Activated T-helper 1 cell treated with Interleukin-2 at 50 U/mL for 16 hours (primary cell): ENCODE data around the gene STARD10.
A peak's percentile ranks its signal among the peaks of the same experiment; 100 is the strongest.
"Not testable (repeated sequence)": the region's sequence is repeated elsewhere in the genome, so short reads cannot be mapped to it uniquely, and the experiment has no call there.

Source experiments
- DNase-seq: peaks from one replicate; pipeline ENCODE4 v3.0.0-alpha.2; 2020; ENCODE audit warnings: low read depth

Gene STARD10

DNA sequence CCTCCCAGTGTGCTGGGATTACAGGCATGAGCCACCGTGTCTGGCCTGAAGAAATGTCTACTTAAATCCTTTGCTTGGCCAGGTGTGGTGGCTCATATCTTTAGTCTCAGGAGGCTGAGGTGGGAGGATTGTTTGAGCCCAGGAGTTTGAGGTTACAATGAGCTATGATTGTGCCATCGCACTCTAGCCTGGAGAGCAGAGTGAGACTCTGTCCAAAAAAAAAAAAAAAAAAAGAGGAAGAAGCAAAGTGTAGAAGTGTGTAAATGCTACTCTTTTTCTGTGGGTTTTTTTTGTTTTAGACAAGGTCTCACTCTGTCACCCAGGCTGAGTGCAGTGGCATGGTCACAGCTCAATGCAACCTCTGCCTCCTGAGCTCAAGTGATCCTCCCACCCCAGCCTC lies 13.9 kb upstream of the STARD10 start:
- no peak for DNase-seq

DNA sequence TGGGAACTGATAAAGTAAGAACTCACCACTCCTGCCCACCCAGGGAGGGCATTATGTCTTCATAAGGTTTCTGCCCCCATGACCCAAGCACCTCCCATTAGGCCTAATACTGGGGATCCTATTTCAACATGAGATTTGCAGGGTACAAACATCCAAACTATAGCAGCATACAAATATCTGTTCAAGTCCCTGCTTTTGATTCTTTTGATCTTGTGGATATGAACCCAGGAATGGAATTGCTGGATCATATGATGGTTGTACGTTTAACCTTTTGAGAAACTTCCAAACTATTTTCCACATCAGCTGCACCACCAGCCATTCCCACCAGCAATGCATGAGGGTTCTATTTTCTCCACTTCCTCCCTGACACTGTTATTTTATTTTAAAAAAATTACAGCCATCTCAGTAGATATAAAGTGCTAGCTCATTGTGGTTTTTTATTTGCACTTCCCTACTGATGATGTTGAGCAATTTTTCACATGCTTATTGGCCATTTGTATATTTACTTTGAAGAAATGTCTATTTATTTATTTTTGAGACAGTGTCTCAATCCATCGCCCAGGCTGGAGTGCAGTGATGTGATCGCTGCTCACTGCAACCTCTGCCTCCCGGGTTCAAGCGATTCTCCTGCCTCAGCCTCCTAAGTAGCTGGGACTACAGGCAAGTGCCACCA lies 13.3 kb upstream of the STARD10 start:
- DNase-seq = no peak

DNA sequence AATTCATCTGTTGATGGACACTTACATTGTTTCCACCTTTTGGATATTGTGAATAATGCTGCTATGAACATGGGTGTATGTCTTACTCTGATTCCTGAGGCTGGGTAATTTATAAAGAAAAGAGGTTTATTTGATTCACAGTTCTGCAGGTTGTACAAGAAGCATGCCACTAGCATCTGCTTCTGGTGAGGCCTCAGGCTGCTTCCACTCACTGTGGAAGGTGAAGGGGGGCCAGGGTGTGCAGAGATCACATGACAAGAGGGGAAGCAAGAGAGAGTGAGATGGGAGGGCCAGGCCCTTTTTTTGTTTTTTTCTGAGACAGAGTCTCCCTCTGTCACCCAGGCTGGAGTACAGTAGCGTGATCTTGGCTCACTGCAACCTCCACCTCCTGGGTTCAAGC lies 12.5 kb upstream of the STARD10 start:
- DNase-seq = not testable (repeated sequence)

DNA sequence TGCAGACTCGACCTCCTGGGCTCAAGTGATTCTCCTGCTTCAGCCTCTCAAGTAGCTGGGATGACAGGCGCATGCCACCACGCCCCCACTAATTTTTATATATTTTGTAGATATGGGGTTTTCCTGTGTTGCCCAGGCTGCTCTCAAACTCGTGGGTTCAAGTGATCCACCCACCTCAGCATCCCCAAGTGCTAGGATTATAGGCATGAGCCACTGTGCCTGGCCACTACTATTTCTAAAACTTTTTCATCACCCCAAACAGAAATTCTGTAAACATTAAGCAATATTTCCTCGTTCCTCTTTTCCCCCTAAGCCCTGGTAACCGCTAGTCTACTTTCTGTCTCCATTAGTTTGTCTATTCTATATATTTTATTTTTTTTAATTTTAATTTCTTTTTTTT lies 11.4 kb upstream of the STARD10 start:
- DNase-seq = no peak

DNA sequence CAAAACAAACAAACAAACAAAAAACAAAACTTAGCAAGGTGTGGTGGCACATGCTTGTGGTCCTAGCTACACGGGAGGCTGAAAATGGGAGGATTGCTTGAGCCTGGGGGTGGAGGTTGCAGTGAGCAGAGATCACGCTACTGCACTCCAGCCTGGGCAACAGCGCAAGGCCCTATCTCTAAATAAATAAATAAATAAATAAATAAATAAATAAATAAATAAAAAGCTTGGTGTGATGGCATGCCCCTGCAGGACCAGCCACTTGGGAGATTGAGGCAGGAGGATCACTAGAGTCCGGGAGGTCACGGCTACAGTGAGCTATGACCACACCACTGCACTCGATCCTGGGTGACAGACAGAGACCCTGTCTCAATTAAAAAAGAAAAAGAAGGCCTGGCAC lies 9.0 kb upstream of the STARD10 start:
- DNase-seq = no peak

DNA sequence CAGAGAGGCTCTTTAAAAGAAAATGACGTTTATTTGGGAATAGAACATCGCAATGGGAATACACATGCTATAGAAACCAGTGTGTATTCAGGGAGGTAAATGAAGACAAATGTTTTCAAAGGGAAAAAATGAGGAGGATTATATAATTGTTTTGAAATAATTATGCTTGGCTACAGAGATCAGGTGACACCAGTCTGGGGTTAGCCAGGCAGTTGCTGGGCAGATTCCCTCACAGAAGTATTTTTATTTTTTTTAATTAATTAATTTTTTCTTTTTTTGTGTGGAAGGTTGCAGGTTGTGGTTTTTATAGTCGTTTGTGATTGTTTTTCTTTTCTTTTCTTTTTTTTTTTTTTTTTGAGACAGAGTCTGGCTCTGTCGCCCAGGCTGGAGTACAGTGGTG lies 5.6 kb upstream of the STARD10 start:
- DNase-seq = no peak

DNA sequence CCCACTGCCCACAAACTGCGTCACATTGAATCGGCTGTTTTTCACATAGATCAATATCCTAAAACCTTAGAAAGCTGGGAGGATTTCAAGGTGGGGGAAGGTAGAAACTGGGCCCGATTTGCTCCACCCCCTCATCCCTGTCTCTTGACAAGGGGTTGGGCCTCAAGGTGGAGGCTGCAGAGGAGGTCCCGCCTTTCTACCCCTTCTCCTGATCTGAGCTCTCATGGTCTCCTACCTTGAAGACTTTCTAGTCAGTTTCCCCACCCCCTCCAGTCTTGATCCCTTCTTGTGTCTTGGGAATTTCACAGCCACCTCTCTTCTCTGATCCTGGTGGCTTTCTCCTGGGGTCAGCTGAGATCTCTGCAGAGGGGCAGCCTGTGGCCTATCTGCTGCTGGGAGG lies 4.5 kb upstream of the STARD10 start:
- DNase-seq = no peak

DNA sequence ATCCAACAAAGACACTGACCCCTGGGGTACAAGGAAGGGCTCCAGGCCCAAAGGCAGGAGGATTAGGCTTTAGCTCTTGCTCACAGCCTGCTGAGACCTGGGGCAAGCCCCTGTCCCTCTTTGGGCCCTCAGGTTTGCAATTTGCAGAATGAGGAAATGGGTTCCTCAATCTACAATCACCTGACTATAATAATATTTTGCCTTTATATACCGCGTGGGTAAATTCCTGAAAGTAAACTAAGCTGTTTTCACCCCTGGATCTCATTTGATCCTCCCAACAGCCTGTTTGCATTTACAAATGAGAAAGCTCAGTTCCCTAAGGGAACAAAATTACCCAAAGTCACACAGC lies 797 bp downstream of the STARD10 start:
- DNase-seq = no peak

DNA sequence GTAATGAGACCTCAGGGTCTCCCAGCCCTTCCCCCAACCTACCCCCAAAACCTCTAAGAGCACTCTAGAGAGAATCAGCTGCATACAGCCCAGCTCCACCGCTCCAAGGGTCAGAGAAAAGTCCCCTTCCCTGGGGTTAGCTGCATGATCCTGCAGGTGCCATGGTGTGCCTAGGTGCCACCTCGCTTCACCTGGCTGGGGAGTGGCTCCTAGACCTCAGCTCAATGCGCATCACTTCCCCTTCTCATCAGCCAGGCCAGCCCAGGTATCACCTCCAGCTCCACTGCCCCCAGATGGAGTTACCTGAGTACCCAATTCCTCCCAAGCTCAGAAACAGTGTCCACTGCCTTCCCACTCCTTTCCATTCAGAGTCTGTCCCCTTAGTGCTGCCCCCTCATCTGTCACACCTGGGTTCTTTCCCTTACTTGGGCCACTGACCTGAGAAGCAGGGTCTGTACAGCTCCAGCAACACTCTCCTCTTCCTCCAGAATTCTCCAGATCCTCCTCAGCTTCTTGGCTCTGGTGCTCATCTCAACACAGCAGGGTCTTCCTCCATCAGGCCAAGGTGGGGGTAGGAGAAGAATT lies 1.3 kb downstream of the STARD10 start:
- no peak for DNase-seq

DNA sequence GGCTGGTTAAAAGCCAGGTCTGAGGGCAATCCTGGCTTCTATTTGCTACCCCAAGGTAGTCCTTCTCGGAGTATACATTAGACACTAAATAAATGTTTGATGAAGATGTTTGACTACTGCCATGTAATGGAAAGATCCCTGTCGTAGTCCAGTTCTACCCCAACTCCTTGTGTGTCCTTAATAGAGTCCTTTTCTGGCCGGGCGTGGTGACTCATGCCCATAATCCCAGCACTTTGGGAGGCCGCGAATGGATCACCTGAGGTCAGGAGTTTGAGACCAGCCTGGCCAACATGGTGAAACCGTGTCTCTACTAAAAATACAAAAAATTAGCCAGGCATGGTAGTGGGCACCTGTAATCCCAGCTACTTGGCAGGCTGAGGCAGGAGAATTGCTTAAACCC lies 2.6 kb downstream of the STARD10 start:
- DNase-seq = not testable (repeated sequence)

DNA sequence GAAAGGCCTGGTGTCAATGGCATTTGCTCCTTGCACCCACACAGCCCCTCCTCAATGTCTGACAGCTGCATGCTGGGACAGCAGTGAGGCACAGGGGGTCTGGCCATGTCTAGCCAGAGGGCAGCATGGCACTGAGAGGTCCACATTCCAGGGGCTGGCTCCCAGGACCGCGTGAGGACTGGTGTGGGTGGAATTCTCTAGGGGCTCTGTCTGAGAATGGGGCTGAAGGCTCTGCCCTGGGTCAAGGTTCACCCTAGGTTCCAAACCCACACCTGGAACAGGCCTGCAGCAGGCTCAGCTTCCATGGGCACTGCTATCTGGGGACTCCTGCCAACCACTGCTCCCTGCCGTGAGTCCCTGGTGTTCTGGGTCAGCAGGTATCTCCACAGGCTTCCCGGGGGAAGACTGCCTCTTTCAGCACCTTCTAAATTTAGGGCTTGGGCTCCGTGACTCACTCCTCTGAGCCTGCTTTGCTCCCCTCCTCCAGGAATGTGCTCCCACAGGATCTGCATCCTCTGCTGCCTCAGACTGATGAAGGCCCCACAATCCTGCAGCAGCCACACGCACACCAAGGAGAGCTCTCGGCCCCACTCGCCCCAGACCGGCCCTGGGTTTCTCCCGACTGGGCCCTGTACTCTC lies 4.2 kb downstream of the STARD10 start:
- DNase-seq = no peak

DNA sequence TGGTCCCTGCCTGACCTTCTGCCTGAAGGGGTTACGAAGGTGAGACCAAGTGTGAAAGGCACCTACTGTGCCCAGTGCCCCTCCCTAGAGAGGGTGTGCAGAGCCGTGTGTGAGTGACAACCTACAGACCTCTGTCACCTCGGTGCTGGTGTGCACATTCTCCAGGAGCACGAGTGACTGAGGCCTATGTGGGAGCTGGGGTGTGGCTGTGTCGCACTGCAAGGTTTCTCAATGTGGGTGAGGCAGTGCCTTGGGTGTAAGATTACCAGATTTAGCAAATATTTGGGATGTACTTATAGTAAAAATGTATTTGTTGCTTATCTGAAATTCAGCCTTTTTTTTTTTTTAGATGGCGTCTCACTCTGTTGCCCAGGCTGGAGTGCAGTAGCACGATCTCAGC lies 5.6 kb downstream of the STARD10 start:
- DNase-seq = no peak

DNA sequence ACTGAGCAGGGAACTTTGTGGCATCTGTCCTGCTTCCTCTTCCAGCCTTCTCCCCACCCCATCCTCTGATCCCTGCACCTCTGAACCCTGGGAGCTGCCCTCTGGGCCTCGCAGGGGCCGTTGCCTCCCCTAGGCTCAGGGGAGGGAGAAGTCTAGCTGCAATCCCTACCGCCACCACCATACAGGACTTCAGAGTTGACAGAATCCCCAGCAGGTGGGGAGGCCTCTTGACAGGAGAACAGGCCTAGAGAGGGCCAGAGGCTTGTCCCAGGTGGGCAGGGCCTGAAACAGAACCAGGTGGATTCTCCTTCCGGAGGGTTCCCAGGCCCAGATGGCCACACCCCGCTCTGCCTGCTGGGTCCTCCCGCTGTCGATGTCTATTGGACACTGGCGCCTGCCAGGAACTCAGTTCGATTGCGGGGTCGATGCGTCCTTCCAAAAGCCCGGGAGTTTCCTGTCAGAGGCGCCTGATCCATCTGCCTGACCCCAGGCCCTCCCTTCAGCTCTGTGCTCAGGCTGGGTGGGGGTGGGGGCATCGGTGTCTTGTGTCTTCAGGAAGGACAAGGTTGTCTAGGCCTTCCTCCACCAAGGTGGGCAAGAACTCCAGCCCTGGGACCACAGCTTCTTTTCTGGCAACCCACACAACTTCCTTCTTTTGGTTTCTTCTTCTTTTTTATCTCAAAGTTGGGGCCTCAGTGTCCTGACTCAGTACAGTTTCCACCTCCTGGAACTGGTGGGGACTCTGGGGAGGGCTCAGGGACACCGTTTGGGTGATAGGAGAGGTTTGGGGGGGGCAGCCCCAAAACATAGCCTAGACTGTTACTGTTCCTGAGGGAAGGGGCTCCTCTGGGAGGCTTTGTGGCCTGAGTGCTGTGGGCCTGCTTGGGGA lies 6.4 kb downstream of the STARD10 start:
- DNase-seq = no peak

DNA sequence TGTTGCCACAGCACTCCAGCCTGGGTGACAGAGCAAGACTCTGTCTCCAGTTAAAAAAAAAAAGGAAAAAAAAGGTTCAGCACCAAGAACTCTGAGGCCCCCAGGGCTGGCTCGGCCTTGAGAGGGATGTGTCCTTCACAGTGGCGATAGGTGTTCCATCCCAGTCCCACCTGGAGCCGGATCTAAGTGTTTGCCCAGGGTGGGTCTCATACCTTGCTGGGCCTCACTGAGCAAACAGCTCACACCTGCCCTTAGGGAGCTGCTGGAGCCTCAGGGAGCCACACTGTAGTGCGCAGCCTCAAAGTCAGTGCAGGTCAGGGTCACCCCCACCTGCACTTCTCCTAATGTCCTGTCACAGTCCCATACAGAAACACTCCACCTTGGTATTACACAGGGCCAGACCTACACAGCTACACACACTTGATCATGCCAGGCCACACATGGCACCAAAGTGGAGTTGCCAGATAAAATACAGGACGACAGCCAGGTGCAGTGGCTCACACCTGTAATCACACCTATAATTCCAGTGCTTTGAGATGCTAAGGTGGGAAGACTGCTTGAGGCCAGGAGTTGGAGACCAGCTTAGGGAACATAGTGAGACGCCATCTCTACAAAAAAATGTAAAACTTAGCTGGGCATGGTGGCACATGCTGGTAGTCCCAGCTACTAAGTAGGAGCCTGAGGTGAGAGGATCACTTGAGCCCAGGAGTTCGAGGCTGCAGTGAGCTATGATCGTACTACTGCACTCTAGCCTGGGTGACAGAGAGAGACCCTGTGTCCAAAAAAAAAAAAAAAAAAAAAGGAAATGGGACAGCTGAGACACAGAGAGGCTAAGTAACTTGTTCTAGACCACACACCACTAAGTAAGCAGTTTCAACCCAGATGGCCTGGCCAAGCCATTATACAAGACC lies 7.3 kb downstream of the STARD10 start:
- no peak for DNase-seq

DNA sequence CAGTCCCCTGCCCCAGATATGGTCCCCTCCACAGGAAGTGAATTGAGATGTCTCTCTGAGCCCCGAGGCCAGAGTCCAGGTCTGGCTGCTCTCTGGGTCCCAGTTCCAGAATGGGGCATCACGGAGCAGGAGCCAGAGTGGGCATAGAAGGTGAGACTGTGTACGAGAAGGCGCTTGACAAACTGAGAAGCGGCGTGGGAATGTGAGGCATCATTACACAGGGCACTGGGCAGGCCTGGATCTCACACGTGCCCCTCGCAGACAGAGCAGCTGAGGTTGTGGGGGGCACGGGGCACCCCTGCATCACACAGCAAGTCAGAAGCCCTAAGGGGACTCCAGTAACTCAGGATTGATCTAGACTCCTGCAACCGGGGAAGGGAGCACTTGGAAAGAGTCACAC lies 9.2 kb downstream of the STARD10 start:
- no peak for DNase-seq

DNA sequence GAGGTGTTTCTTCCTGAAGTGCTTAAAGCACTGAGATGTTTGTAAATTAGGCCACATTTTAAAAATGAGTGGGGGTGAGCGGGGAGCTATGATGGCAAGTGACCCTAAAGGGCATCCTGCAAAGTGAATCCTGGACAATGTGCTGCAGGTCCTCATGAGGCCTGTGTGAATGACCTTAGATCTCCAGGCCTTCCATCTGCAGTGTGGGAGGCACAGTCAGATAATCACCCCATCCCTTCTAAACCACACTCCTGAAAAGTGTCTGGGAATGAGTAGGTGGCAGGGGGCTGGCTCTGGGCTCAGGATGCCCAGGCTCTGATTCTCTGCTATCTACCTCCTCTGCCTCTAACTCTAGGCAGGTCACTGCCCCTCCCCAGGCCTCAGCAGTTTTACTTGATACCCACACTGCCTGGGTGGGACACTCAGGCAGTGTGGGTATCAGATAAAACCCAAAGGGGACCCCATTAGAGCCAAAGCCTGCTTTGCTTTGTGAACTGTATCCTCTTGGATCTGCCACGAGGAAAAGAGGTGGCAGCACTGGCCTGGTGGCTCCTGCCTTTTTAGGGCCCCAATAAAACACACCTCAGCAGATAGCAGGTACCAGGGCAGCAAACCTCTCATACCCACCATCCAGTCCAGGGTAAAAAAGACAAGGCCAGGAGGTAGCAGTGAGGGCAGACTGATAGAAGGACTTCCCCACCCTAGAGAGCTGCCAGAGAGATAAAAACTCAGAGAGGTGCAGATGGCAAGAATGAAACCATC lies 10.5 kb downstream of the STARD10 start:
- DNase-seq = no peak

DNA sequence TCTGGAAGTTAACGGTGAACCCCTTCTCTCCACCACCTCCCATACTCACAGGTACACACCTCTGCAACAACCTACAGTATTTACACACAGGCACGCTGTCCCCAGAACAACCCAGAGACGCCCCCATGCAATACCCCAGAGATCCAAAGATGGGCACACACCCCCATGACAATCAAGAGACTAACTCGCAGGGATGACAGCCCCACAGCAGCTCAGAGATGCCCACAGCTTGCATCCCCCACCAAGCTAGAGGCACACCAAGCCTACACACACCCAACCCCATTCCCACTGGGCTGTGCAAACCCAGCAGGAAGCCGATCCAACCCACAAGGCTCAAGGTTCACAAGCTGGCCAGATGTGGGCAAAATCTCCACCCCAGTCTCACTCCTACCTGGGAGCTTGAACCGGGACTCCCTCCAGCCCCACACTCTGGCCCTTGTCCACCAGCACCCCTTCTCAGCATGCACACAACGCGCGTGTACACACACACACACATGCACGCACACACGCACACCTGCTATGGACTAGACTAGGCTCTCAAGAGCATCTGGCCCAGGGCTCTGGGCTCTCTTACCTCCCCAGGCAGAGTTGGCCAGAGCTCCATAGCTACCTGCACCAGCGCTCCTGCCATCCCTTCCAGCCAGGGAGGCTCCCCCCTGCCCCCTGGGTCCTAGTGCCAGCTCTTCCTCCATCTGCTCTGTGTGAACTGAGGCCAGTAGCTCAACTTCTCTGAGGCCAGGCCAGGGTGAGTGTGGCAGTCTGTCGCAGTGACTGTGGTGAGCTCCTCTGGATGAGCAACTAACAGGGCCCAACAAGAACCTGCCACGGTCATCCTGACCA lies 11.5 kb downstream of the STARD10 start:
- DNase-seq = no peak

DNA sequence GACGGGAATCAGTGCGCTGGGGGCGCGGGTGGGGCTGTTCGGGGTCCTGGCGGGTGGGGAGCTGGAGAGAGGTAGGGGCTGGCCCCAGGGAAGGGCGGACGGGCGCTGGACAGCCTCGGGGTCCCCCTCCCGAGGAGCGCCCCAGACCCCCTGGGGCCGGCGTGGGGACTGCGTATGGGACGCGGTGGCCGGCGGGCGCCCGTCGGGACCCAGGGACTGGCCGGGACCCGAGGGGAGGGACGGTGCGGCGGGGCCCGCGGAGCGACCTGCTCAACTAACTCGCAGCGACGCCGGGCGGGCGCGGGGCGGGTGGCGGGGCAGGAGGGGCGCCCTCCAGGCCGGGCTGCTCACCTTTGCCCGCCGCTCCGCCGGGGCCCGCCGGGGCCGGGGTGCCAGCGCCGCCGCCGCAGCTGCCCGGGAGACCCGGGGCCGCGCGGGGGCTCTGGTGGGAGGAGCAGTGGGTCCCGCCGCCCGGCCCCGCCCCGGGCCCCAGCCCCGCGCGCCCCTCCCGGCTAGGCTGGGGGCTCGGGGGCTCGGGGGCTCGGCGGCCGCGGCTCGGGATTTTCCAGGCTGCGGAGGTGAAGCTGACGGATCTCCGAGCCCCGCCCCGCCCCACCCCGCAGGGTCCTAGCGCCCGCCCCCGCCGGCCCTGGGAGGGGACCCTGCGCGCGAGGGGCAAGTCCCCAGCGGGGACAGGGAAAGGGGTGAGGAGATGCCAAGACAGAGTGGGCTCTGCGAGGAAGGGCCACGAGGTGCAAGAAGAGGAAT lies 12.3 kb downstream of the STARD10 start:
- DNase-seq = peak; percentile 36

DNA sequence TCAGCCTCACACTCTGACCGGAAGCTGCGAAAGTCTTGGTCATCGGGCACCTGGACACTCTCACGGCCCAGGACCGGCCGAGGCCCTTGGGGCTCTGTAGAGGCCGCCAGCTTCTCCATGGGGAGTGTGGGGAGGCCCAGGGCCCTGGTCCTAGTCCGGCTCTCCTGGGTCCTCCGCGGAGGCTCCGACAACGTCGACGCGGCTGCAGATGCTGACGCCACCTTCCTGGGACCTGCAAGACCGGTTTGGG lies 12.9 kb downstream of the STARD10 start:
- DNase-seq = no peak
